Nephron (organoid): Measurements from ENCODE around the gene HDGF.

Source experiments
- H3K27ac Mint-ChIP-seq, 3 experiments: 2 replicates each; pipeline ENCODE4 v1.8.0; 2020; ENCODE audit warnings: mixed read lengths in 3 of 3, mild to moderate bottlenecking in 2 of 3, moderate library complexity in 1 of 3
- H3K27me3 Mint-ChIP-seq: 2 replicates; pipeline ENCODE4 v1.8.0; 2021; ENCODE audit warnings: low read depth, mild to moderate bottlenecking, moderate library complexity, mixed read lengths
- H3K36me3 Mint-ChIP-seq: 2 replicates; pipeline ENCODE4 v1.8.0; 2020; ENCODE audit warnings: low read depth, mixed read lengths
- H3K4me1 Mint-ChIP-seq: 2 replicates; pipeline ENCODE4 v1.8.0; 2020; ENCODE audit warnings: mixed read lengths
- H3K4me3 Mint-ChIP-seq, 3 experiments: 2 replicates each; pipeline ENCODE4 v1.8.0; 2020; ENCODE audit warnings: mild to moderate bottlenecking in 3 of 3, mixed read lengths in 3 of 3, moderate library complexity in 2 of 3
- H3K9me3 Mint-ChIP-seq: 2 replicates; pipeline ENCODE4 v1.8.0; 2020; ENCODE audit warnings: mixed read lengths
- CTCF ChIP-seq, 3 experiments: fragments of 200-600 bp; sonication (generic); IDR thresholded peaks; one replicate each; pipeline ENCODE4 v1.5.0; 2021; ENCODE audit warnings: antibody characterized with exemption in 3 of 3; ENCODE audit not compliant: unreplicated experiment in 3 of 3

The HDGF gene

DNA sequence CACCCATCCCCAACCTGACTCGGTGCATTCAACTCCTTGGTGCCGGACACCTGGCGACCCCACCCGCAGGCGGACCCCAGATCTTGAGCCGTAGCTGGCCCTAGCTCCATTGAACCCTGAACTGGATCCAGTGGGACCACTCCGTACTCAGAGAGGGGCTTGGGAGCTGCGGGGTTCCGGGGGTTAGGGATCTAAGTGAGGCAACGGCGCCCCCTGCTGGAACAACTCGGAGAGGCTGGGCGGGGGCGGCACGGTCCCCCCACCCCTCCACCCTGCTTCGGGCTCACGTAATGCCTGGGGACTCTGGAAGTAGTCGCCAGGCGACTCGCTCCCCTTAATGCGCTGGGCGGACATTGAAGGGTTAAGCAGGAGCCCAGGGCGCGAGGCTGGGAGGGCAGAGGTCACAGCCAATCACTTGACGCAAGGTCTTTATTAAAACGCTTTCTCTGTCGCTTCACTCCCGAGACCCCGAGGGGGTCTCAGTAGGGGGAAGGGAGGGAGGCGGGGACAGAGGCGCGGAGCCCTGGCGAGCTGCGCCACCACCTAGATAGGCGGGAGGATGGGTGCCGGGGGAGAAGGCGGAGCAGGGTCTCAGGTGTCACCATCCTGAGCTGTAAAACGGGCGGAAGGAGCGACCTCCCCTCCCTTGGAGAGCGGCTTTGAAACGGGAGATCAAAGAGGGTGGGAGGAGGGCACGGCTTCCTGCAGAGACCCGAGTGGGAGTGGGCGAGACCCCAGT lies 45.4 kb downstream of the HDGF start:
- Mint-ChIP-seq H3K36me3 (peaks cover 11% of the 10 kb centered on the region), H3K27ac (peak overlapping the region; percentile 97 to 98 (median 98)), H3K27me3 (no peaks in the 10 kb centered on the region), H3K4me3 (peak overlapping the region; percentile 84 to 89 (median 86)), H3K4me1 (peaks cover 67% of the 10 kb centered on the region), H3K9me3 (no peaks in the 10 kb centered on the region)
- TF ChIP-seq CTCF (IDR thresholded peaks at IDR 0.05; ENCODE audit: unreplicated experiment in 3 of 3) = peak; percentile 82 to 95 (median 94)

- peaks cover 64% of the 10 kb centered on the region for H3K4me1 Mint-ChIP-seq
- H3K27me3 Mint-ChIP-seq = no peaks in the 10 kb centered on the region
- H3K36me3 Mint-ChIP-seq = peaks cover 16% of the 10 kb centered on the region
- no peak for TF ChIP-seq CTCF (IDR thresholded peaks at IDR 0.05; ENCODE audit: unreplicated experiment in 3 of 3)
- peak within 1 kb of the TSS; percentile 84 to 89 (median 86) for H3K4me3 Mint-ChIP-seq
- H3K27ac Mint-ChIP-seq = peak within 1 kb of the TSS; percentile 97 to 98 (median 98)
- H3K9me3 Mint-ChIP-seq = no peaks in the 10 kb centered on the region
These were observed 46.1 kb downstream of the HDGF start, which contains the start of gene CRABP2 for GRCh38 chr1:156705321-156705917. Gene CRABP2, minus strand, starts transcription at chr1:156705583. Its CDS starts 137 bp downstream, at chr1:156705446.

DNA sequence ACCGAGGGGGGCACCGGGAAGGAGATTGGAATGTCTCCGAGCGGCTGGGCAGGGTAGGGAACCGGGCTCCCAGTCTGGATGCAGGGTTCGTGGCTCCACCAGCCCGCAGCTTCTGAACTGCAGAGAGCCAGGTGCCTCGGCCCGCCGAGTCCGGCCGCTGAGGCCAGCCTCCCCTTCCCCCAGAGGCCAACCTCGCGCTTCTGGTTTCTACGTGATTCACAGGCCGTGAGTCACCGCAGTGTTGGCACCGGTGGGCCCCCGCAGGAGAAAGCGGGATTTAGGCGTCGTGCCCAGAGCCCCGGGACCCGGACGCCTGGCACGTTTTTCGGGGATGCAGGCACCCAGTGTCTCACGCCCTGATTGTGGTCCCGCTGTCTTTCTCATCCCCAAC lies 46.5 kb downstream of the HDGF start:
- H3K4me3 Mint-ChIP-seq = peak overlapping the region; percentile 84 to 89 (median 86)
- TF ChIP-seq CTCF (IDR thresholded peaks at IDR 0.05; ENCODE audit: unreplicated experiment in 3 of 3) = no peak
- H3K27me3 Mint-ChIP-seq = no peaks in the 10 kb centered on the region
- peak overlapping the region; percentile 97 to 98 (median 98) for H3K27ac Mint-ChIP-seq
- peaks cover 18% of the 10 kb centered on the region for H3K36me3 Mint-ChIP-seq
- H3K9me3 Mint-ChIP-seq = no peaks in the 10 kb centered on the region
- H3K4me1 Mint-ChIP-seq = peaks cover 60% of the 10 kb centered on the region

DNA sequence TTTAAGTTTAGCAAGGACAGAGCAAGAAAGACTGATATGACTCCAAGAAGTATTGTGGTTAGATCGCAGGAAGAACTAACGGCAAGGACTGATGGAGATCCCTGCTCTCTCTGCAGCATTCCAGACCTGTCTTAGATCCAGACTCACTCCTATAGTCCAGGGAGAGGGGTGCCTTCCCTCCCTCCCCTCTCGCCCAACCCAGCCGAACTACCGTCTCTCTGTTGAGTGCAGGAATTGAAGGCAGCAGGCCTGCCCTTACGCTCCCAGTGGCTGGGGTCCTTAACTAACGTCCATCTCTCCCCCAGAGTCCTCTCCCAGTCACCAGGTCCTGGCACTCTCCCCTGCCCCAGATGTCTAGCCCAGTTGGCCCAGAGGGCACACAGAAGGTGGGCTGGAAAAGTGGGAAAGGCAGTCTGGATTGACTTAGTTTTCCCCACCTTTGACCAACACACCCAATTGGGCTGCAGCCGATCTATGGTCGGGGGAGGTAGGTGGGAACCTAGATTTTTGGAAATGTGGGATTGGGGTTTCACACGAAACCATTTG lies 47.2 kb downstream of the HDGF start:
- TF ChIP-seq CTCF (IDR thresholded peaks at IDR 0.05; ENCODE audit: unreplicated experiment in 3 of 3) = no peak
- H3K27ac Mint-ChIP-seq = peak overlapping the region; percentile 97 to 98 (median 98)
- peak overlapping the region; percentile 84 to 89 (median 86) for H3K4me3 Mint-ChIP-seq
- no peaks in the 10 kb centered on the region for H3K9me3 Mint-ChIP-seq
- peaks cover 25% of the 10 kb centered on the region for H3K36me3 Mint-ChIP-seq
- peaks cover 55% of the 10 kb centered on the region for H3K4me1 Mint-ChIP-seq
- no peaks in the 10 kb centered on the region for H3K27me3 Mint-ChIP-seq

DNA sequence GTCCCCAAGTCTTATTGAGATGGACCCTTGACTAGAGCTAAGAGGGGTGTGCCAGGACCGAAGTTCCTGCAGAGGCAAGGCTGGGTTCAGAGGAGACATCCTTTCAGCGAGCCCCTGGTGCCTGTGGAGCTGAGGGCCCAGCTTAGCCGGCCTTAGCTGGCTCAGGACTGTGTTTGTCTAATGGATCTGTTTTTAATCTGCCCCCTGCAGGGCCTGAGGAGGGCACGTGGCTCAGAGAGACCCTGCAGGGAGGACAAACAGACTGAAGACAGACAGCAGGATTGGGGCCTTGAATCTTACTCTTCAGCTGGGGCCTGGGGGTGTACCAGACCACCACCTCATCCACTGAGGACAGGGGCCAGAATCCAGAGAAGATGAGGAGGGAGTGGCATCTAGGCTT lies 47.7 kb downstream of the HDGF start:
- Mint-ChIP-seq H3K27ac (peak overlapping the region; percentile 97 to 98 (median 98)), H3K4me1 (peaks cover 55% of the 10 kb centered on the region), H3K27me3 (no peaks in the 10 kb centered on the region), H3K4me3 (peak overlapping the region; percentile 84 to 89 (median 86)), H3K36me3 (peaks cover 30% of the 10 kb centered on the region), H3K9me3 (no peaks in the 10 kb centered on the region)
- TF ChIP-seq CTCF (IDR thresholded peaks at IDR 0.05; ENCODE audit: unreplicated experiment in 3 of 3) = no peak
